ENCODE data around the gene NPIPB8.

DNA sequence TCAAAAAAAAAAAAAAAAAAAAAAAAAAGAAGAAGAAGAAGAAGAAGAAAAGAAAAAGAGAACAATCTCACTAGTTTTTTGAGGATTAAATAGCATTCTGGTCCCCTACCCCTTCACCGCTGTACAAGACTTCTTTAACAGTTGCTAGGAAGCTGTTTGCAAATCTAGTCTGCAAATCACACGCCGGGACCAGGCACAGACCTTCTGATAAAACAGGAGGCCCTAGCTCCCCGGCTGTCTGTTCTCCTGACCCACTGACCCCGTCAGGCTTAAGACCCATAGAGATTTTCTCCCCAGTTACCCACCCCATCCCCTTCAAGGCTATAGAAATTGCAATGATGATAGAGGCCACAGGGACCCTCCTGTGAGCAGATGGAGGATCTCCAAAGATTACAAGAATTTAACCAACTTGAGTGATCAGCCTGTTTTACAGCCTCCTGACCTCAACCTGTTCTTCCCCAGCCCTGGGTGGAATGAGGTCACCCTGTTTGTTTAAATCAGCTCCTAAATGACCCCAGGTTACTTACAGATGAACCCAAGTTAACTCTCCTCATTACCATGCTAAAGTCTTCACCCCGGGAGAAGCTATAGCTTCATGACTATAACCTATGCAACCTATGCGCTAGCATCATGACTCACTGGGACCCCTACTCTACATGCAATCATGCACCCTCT lies 16.2 kb upstream of the NPIPB8 start:
- no peak for TF ChIP-seq MAFF (IDR thresholded peaks at IDR 0.05; ENCODE audit: low read depth, low read length)
- no peak for TF ChIP-seq MZF1 (CRISPR knock-in tag; IDR thresholded peaks at IDR 0.05; ENCODE audit: borderline replicate concordance)
- no peak for TF ChIP-seq ZNF615 (CRISPR knock-in tag; IDR thresholded peaks at IDR 0.05; ENCODE audit: borderline replicate concordance)
- TF ChIP-seq GABPA (IDR thresholded peaks at IDR 0.05; ENCODE audit: low read depth, low read length), result no peak
- TF ChIP-seq GABPA (CRISPR knock-in tag; IDR thresholded peaks at IDR 0.05; ENCODE audit: low read depth), result no peak
- no peak for TF ChIP-seq NFE2L1 (CRISPR knock-in tag; IDR thresholded peaks at IDR 0.05; ENCODE audit: borderline replicate concordance)
- TF ChIP-seq ZNF709 (CRISPR knock-in tag; IDR thresholded peaks at IDR 0.05), result no peak

Measured in HepG2 (cell line).